A549 (cell line): ENCODE results near the gene CCDC85B. TPM values are rescaled to one million over a fixed set of nuclear protein-coding genes. Genes with fewer than 3 reads are reported as not detected.

Source experiments
- BCL3 ChIP-seq: fragments of >200 bp; sonication (Bioruptor Twin); formaldehyde crosslinking; IDR thresholded peaks from 3 replicates; pipeline ENCODE4 v1.6.1; 2016
- CBX2 ChIP-seq: fragments of 200-600 bp; sonication (generic); IDR thresholded peaks from 2 replicates; pipeline ENCODE4 v1.6.1; 2016; ENCODE audit warnings: low read depth, mild to moderate bottlenecking, borderline replicate concordance
- E2F6 ChIP-seq: IDR thresholded peaks from 2 replicates; pipeline ENCODE4 v1.6.1; 2012; ENCODE audit warnings: low read depth, borderline replicate concordance
- EHF ChIP-seq: fragments of 250-450 bp; sonication (Bioruptor Pico); IDR thresholded peaks from 2 replicates; pipeline ENCODE4 v1.5.0; 2020; ENCODE audit warnings: mild to moderate bottlenecking
- EHMT2 ChIP-seq: fragments of 200-600 bp; sonication (generic); IDR thresholded peaks from 2 replicates; pipeline ENCODE4 v1.6.1; 2016; ENCODE audit warnings: antibody characterized with exemption, low read depth, mild to moderate bottlenecking, moderate library complexity
- ESRRA ChIP-seq: fragments of 150-350 bp; IDR thresholded peaks from 2 replicates; pipeline ENCODE4 v1.6.1; 2014; ENCODE audit warnings: mild to moderate bottlenecking, low read length, borderline replicate concordance
- FOSB ChIP-seq: fragments of 250-450 bp; sonication (Bioruptor Pico); IDR thresholded peaks from 2 replicates; pipeline ENCODE4 v1.5.0; 2020; ENCODE audit warnings: mild to moderate bottlenecking, moderate library complexity
- FOSL2 ChIP-seq, 2 experiments: fragments of 450-650 bp in 1 of 2; fragments of >200 bp in 1 of 2; sonication (Bioruptor Twin) in 1 of 2; formaldehyde crosslinking; IDR thresholded peaks; 2 replicates each; pipeline versions ENCODE4 v1.5.0 to v1.6.1; 2016 to 2020; ENCODE audit warnings: mild to moderate bottlenecking in 1 of 2, moderate library complexity in 1 of 2
- FOXS1 ChIP-seq: fragments of 250-450 bp; sonication (Bioruptor Pico); IDR thresholded peaks from 2 replicates; pipeline ENCODE4 v1.5.0; 2020; ENCODE audit warnings: mild to moderate bottlenecking, moderate library complexity
- GATA3 ChIP-seq: IDR thresholded peaks from 2 replicates; pipeline ENCODE4 v1.6.1; 2012; ENCODE audit warnings: borderline replicate concordance
- HEYL ChIP-seq: fragments of 250-450 bp; sonication (Bioruptor Pico); IDR thresholded peaks from 2 replicates; pipeline ENCODE4 v1.8.0; 2021; ENCODE audit warnings: mild to moderate bottlenecking, moderate library complexity
- HOXB13 ChIP-seq: fragments of 250-450 bp; sonication (Bioruptor Pico); IDR thresholded peaks from 2 replicates; pipeline ENCODE4 v1.5.0; 2020; ENCODE audit warnings: low read depth, mild to moderate bottlenecking, moderate library complexity
- JUNB ChIP-seq: fragments of >200 bp; sonication (Bioruptor Twin); formaldehyde crosslinking; IDR thresholded peaks from 2 replicates; pipeline ENCODE4 v1.6.1; 2016
- KDM5A ChIP-seq: fragments of 200-600 bp; sonication (generic); IDR thresholded peaks from 2 replicates; pipeline ENCODE4 v1.6.1; 2016; ENCODE audit warnings: antibody characterized with exemption, mild to moderate bottlenecking
- MAX ChIP-seq: IDR thresholded peaks from 2 replicates; pipeline ENCODE4 v1.6.1; 2012
- MAZ ChIP-seq: fragments of 150-350 bp; IDR thresholded peaks from 2 replicates; pipeline ENCODE4 v1.6.1; 2014; ENCODE audit warnings: antibody characterized with exemption, low read depth, low read length, borderline replicate concordance
- MYC ChIP-seq: IDR thresholded peaks from 2 replicates; pipeline ENCODE4 v1.6.1; 2012; ENCODE audit warnings: mild to moderate bottlenecking, inconsistent platforms, low read length, improper control_type of control experiment, borderline replicate concordance
- NPAS2 ChIP-seq: fragments of 250-450 bp; sonication (Bioruptor Pico); IDR thresholded peaks from 2 replicates; pipeline ENCODE4 v1.8.0; 2022; ENCODE audit warnings: mild to moderate bottlenecking, moderate library complexity, borderline replicate concordance
- NR3C1 ChIP-seq: fragments of >200 bp; sonication (Bioruptor Twin); formaldehyde crosslinking; IDR thresholded peaks from 3 replicates; pipeline ENCODE4 v1.6.1; 2017
- PBX3 ChIP-seq: IDR thresholded peaks from 2 replicates; pipeline ENCODE4 v1.6.1; 2012
- POLR2AphosphoS2 ChIP-seq: conservative IDR thresholded peaks from 2 replicates; pipeline ENCODE4 v1.6.1; 2012; ENCODE audit warnings: low read length, improper control_type of control experiment, inconsistent platforms
- RAD21 ChIP-seq, 2 experiments: fragments of >200 bp in 1 of 2; sonication (Bioruptor Twin) in 1 of 2; formaldehyde crosslinking in 1 of 2; IDR thresholded peaks in 1 of 2; conservative IDR thresholded peaks in 1 of 2; 2 replicates in 1 of 2; 3 replicates in 1 of 2; pipeline ENCODE4 v1.6.1; 2012 to 2018; ENCODE audit warnings: inconsistent platforms in 1 of 2
- REST ChIP-seq: fragments of 200-600 bp; sonication (generic); IDR thresholded peaks from 2 replicates; pipeline ENCODE4 v1.6.1; 2016; ENCODE audit warnings: antibody characterized with exemption, mild to moderate bottlenecking, moderate library complexity
- RFX5 ChIP-seq: fragments of 450-650 bp; IDR thresholded peaks from 2 replicates; pipeline ENCODE4 v1.7.1; 2014; ENCODE audit warnings: antibody characterized with exemption, mild to moderate bottlenecking, moderate library complexity
- SMC3 ChIP-seq: fragments of >200 bp; sonication (Bioruptor Twin); formaldehyde crosslinking; IDR thresholded peaks from 3 replicates; pipeline ENCODE4 v1.6.1; 2018; ENCODE audit warnings: inconsistent platforms
- SREBF2 ChIP-seq: fragments of 450-650 bp; IDR thresholded peaks from 2 replicates; pipeline ENCODE4 v1.6.1; 2014; ENCODE audit warnings: mild to moderate bottlenecking, moderate library complexity
- ZC3H11A ChIP-seq: fragments of 450-650 bp; IDR thresholded peaks from 2 replicates; pipeline ENCODE4 v1.6.1; 2014; ENCODE audit warnings: antibody characterized with exemption, mild to moderate bottlenecking
- ZFP36 ChIP-seq: fragments of 450-650 bp; IDR thresholded peaks from 2 replicates; pipeline ENCODE4 v1.6.1; 2014; ENCODE audit warnings: borderline replicate concordance; ENCODE audit not compliant: partially characterized antibody
- ZNF302 ChIP-seq: fragments of 250-450 bp; sonication (Bioruptor Pico); IDR thresholded peaks from 2 replicates; pipeline ENCODE4 v1.9.0; 2021; ENCODE audit warnings: inconsistent platforms, mild to moderate bottlenecking, moderate library complexity
- polyA plus RNA-seq, 4 experiments: library from polyadenylated mRNA; depleted of rRNA in 3 of 4; stranded (reverse); fragments of >200 nt; fragmentation: RNase III in 1 of 4; extraction: RNeasy Plus Mini Kit Qiagen cat#74134 plus additional on column Dnase treatment in 1 of 4; gene quantifications; 2 replicates in 3 of 4; 3 replicates in 1 of 4; pipeline ENCODE4 v1.2.3, GENCODE V29; 2011 to 2017
- TF ChIP-seq, protein P1 (sequence below): fragments of >200 bp; sonication (Bioruptor Twin); formaldehyde crosslinking; IDR thresholded peaks from 3 replicates; pipeline ENCODE4 v1.5.1; 2016

Gene CCDC85B
- polyA plus RNA-seq, 2 of the 4 experiments (the other 2 are of a cell fraction) = 7.3 to 27.5 TPM

GRCh38 chr11:65900125-65900898, 9.8 kb downstream of the CCDC85B start, which contains the start of gene FOSL1 (continued):
- no peak for TF ChIP-seq MYC
- no peak for TF ChIP-seq ESRRA
- no peak for TF ChIP-seq MAZ
- no peak for TF ChIP-seq RFX5
- peak; percentile 50; the same call in 1 of the 2 replicates for TF ChIP-seq GATA3
- TF ChIP-seq E2F6 = peak; percentile 59; the same call in 1 of the 2 replicates
- peak; percentile 22; the same call in 1 of the 3 replicates for TF ChIP-seq SMC3
- TF ChIP-seq ZNF302 (CRISPR knock-in tag) = no peak
- TF ChIP-seq HOXB13 (CRISPR knock-in tag) = no peak
- peak; percentile 69; the same call in 1 of the 3 replicates for TF ChIP-seq BCL3
- TF ChIP-seq EHF (CRISPR knock-in tag) = no peak
- TF ChIP-seq REST = peak; percentile 47; the same call in 1 of the 2 replicates
- TF ChIP-seq ZC3H11A = no peak
- TF ChIP-seq KDM5A = no peak
- no peak; a peak in 1 of 5 replicates for TF ChIP-seq RAD21 (conservative IDR thresholded peaks at IDR 0.05 in 1 of 2, IDR thresholded peaks at IDR 0.05 in 1 of 2)
- TF ChIP-seq FOSB (CRISPR knock-in tag) = no peak
- no peak for TF ChIP-seq HEYL (CRISPR knock-in tag)
- TF ChIP-seq JUNB = no peak
- TF ChIP-seq MAX = peak; percentile 74
- no peak for TF ChIP-seq FOXS1 (CRISPR knock-in tag)
- no peak for TF ChIP-seq NPAS2
- no peak for TF ChIP-seq POLR2AphosphoS2
- TF ChIP-seq, protein P1, sequence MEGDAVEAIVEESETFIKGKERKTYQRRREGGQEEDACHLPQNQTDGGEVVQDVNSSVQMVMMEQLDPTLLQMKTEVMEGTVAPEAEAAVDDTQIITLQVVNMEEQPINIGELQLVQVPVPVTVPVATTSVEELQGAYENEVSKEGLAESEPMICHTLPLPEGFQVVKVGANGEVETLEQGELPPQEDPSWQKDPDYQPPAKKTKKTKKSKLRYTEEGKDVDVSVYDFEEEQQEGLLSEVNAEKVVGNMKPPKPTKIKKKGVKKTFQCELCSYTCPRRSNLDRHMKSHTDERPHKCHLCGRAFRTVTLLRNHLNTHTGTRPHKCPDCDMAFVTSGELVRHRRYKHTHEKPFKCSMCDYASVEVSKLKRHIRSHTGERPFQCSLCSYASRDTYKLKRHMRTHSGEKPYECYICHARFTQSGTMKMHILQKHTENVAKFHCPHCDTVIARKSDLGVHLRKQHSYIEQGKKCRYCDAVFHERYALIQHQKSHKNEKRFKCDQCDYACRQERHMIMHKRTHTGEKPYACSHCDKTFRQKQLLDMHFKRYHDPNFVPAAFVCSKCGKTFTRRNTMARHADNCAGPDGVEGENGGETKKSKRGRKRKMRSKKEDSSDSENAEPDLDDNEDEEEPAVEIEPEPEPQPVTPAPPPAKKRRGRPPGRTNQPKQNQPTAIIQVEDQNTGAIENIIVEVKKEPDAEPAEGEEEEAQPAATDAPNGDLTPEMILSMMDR = no peak
- TF ChIP-seq NR3C1 = no peak
- TF ChIP-seq SREBF2 = no peak
- no peak for TF ChIP-seq ZFP36
- TF ChIP-seq FOSL2 (IDR thresholded peaks at IDR 0.05) = peak; percentile 35; the same call in 1 of the 2 replicates
- TF ChIP-seq FOSL2 (CRISPR knock-in tag; IDR thresholded peaks at IDR 0.05) = peak; percentile 95
- no peak for TF ChIP-seq CBX2
- no peak for TF ChIP-seq EHMT2
- peak; percentile 65; the same call in 1 of the 2 replicates for TF ChIP-seq PBX3
